HFFc6 (cell line): ENCODE measurements around the gene ETNK2. TPM values are rescaled to one million over a fixed set of nuclear protein-coding genes. Genes with fewer than 3 reads are reported as not detected.
"Not testable (repeated sequence)": the region's sequence is repeated elsewhere in the genome, so short reads cannot be mapped to it uniquely, and the experiment has no call there.

Source experiments
- DNase-seq: peaks from one replicate; pipeline ENCODE4 v3.0.0-alpha.2; 2018
- H3K27ac Mint-ChIP-seq: 2 replicates; pipeline ENCODE4 v1.8.0; 2020; ENCODE audit warnings: mild to moderate bottlenecking, mixed read lengths
- H3K27me3 Mint-ChIP-seq: 2 replicates; pipeline ENCODE4 v1.8.0; 2021; ENCODE audit warnings: mild to moderate bottlenecking, moderate library complexity, mixed read lengths; ENCODE audit not compliant: insufficient read depth
- H3K36me3 Mint-ChIP-seq: 2 replicates; pipeline ENCODE4 v1.8.0; 2021; ENCODE audit warnings: low read depth, mixed read lengths
- H3K4me1 Mint-ChIP-seq: 2 replicates; pipeline ENCODE4 v1.8.0; 2020; ENCODE audit warnings: low read depth, mixed read lengths
- H3K4me3 Mint-ChIP-seq: 2 replicates; pipeline ENCODE4 v1.8.0; 2020; ENCODE audit warnings: mild to moderate bottlenecking, moderate library complexity, mixed read lengths
- H3K9me3 Mint-ChIP-seq: 2 replicates; pipeline ENCODE4 v1.8.0; 2020; ENCODE audit warnings: mild to moderate bottlenecking, mixed read lengths
- CTCF ChIP-seq: fragments of 200-600 bp; sonication (generic); IDR thresholded peaks from 2 replicates; pipeline ENCODE4 v1.5.0; 2021; ENCODE audit warnings: antibody characterized with exemption, mild to moderate bottlenecking
- total RNA-seq, 6 experiments: library from RNA; stranded (reverse); fragmentation: NEBNext Ultra II Directional; extraction: Animal tissue kit (Norgen Biotek cat#: 25700); gene quantifications; 2 replicates in 1 of 6; 3 replicates in 5 of 6; pipeline ENCODE4 v1.2.3, GENCODE V29; 2021

ETNK2 gene
- total RNA-seq, 6 experiments from 2014 or later: 3.1 to 6.3 (median 3.9) TPM

- no peaks in the 10 kb centered on the region for H3K36me3 Mint-ChIP-seq
- peaks cover 31% of the 10 kb centered on the region for H3K4me1 Mint-ChIP-seq
- no peak for TF ChIP-seq CTCF
- no peaks in the 10 kb centered on the region; the same call in 1 of the 2 replicates for H3K27me3 Mint-ChIP-seq
- DNase-seq: no peak
- no peak overlapping the region for H3K4me3 Mint-ChIP-seq
- H3K27ac Mint-ChIP-seq: no peak overlapping the region
- H3K9me3 Mint-ChIP-seq: no peaks in the 10 kb centered on the region
Observed at GRCh38 chr1:204092632-204093420, 59.0 kb downstream of the ETNK2 start.

- Mint-ChIP-seq H3K9me3 (no peaks in the 10 kb centered on the region), H3K27ac (no peak overlapping the region), H3K4me1 (peaks cover 38% of the 10 kb centered on the region), H3K36me3 (no peaks in the 10 kb centered on the region), H3K27me3 (no peaks in the 10 kb centered on the region; the same call in 1 of the 2 replicates), H3K4me3 (no peak overlapping the region)
- DNase-seq: no peak
- no peak for TF ChIP-seq CTCF
Observed at GRCh38 chr1:204091787-204092312, 60.0 kb downstream of the ETNK2 start.

GRCh38 chr1:204091066-204091465 is 60.8 kb downstream of the ETNK2 start:
- Mint-ChIP-seq H3K36me3 (no peaks in the 10 kb centered on the region), H3K4me1 (peaks cover 38% of the 10 kb centered on the region), H3K4me3 (no peak overlapping the region), H3K9me3 (no peaks in the 10 kb centered on the region), H3K27ac (no peak overlapping the region), H3K27me3 (no peaks in the 10 kb centered on the region; the same call in 1 of the 2 replicates)
- DNase-seq: no peak
- no peak for TF ChIP-seq CTCF

GRCh38 chr1:204090132-204090531 is 61.7 kb downstream of the ETNK2 start:
- DNase-seq, H3K9me3 Mint-ChIP-seq, H3K4me3 Mint-ChIP-seq, H3K27ac Mint-ChIP-seq, H3K27me3 Mint-ChIP-seq, H3K36me3 Mint-ChIP-seq: not testable (repeated sequence)
- H3K4me1 Mint-ChIP-seq: peaks cover 42% of the 10 kb centered on the region

- peak overlapping the region; percentile 15 for H3K4me3 Mint-ChIP-seq
- H3K4me1 Mint-ChIP-seq: peaks cover 41% of the 10 kb centered on the region
- H3K36me3 Mint-ChIP-seq: no peaks in the 10 kb centered on the region
- no peaks in the 10 kb centered on the region for H3K9me3 Mint-ChIP-seq
- 0 out of 2 replicates have a peak, but pooled peaks have one; percentile 9 for TF ChIP-seq CTCF
- peak overlapping the region; percentile 75 for H3K27ac Mint-ChIP-seq
- peak; percentile 50 for DNase-seq
- no peaks in the 10 kb centered on the region; the same call in 1 of the 2 replicates for H3K27me3 Mint-ChIP-seq
Observed at GRCh38 chr1:204089044-204089751, 62.6 kb downstream of the ETNK2 start.
